Measurements from ENCODE around the gene TRAPPC3.

Gene TRAPPC3

DNA sequence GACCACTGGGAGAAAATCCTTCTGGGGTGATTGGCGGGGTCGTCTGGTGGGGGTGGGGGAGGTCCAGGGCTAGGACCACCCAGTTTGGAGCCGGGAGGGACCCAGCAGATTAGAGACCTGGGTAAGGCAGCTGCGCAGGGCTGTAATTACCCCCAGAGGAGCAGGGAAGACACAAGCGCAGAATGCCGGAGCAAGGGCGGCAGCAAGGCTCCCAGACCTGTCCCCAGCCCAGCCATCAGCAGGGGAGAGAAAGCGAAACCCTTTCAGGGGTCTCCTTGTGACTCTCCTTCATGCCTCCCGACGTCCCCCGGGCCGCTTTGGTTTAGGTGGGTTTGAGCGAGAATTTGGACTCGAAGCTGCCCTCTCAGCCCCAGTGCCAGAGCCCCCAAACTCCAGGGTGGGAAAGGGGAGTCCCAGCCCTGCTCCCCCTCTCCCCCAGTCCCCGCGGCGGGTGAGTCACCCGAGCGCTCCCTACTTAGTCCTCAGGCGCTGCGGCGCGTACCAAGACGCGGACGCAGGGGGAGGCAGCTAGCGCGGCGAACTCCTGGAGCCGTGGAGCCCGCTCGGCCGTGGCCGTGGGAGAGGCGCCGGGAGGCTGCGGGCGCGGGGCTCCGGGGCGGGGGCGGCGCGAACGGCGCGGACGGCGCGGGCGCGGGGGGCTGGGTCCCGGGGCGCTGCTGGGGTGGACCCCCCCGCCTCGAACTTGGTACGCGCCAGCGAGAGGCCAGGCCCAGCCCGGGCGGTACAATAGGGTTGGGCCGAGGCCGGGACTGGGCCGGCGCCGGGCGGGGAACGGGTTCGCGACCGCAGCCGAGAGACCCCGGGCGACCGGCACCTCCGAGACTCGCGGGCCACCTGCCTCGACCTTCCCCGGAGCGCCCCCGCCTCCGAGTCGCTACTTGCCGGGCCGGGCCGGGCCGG, 6.4 kb upstream of the TRAPPC3 start, which contains the start of gene MAP7D1:
Gene MAP7D1, plus strand, starts transcription at position 753 of the 921 bp plus-strand sequence. CDS start 258 bp downstream, outside the sequence.
- Histone ChIP-seq H3K9me3 (ENCODE audit: insufficient read depth, low read depth, low read length) (no peaks in the 10 kb centered on the region), H3K4me1 (ENCODE audit: insufficient read depth, low read length, poor library complexity, severe bottlenecking) (peaks cover 54% of the 10 kb centered on the region), H3K4me2 (ENCODE audit: low read depth, low read length, poor library complexity, severe bottlenecking) (peak within 1 kb of the TSS; percentile 99), H3K27me3 (ENCODE audit: insufficient read depth, low read length, poor library complexity, severe bottlenecking) (peaks cover 4% of the 10 kb centered on the region), H3K79me2 (ENCODE audit: insufficient read depth, low read length) (peaks cover 55% of the 10 kb centered on the region), H3K9ac (ENCODE audit: low read depth, low read length, poor library complexity, severe bottlenecking) (peak within 1 kb of the TSS; percentile 90), H2AFZ (ENCODE audit: low read length) (peak within 1 kb of the TSS; percentile 93), H3F3A (ENCODE audit: low read depth) (peaks cover 4% of the 10 kb centered on the region; the same call in 1 of the 2 replicates), H3K9me2 (replicated peaks; ENCODE audit: low read depth, low read length) (no peaks in the 10 kb centered on the region), H3K36me3 (ENCODE audit: insufficient read depth, low read length) (no peaks in the 10 kb centered on the region), H4K20me1 (ENCODE audit: insufficient read depth, low read length, poor library complexity, severe bottlenecking) (peaks cover 32% of the 10 kb centered on the region), H3K4me3 (ENCODE audit: low read length, poor library complexity, severe bottlenecking) (peak within 1 kb of the TSS; percentile 88)
- TF ChIP-seq, protein P1, sequence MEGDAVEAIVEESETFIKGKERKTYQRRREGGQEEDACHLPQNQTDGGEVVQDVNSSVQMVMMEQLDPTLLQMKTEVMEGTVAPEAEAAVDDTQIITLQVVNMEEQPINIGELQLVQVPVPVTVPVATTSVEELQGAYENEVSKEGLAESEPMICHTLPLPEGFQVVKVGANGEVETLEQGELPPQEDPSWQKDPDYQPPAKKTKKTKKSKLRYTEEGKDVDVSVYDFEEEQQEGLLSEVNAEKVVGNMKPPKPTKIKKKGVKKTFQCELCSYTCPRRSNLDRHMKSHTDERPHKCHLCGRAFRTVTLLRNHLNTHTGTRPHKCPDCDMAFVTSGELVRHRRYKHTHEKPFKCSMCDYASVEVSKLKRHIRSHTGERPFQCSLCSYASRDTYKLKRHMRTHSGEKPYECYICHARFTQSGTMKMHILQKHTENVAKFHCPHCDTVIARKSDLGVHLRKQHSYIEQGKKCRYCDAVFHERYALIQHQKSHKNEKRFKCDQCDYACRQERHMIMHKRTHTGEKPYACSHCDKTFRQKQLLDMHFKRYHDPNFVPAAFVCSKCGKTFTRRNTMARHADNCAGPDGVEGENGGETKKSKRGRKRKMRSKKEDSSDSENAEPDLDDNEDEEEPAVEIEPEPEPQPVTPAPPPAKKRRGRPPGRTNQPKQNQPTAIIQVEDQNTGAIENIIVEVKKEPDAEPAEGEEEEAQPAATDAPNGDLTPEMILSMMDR (conservative IDR thresholded peaks at IDR 0.05; ENCODE audit: low read length): no peak
- no peak for TF ChIP-seq EZH2phosphoT487 (IDR thresholded peaks at IDR 0.05; ENCODE audit: borderline replicate concordance)

DNA sequence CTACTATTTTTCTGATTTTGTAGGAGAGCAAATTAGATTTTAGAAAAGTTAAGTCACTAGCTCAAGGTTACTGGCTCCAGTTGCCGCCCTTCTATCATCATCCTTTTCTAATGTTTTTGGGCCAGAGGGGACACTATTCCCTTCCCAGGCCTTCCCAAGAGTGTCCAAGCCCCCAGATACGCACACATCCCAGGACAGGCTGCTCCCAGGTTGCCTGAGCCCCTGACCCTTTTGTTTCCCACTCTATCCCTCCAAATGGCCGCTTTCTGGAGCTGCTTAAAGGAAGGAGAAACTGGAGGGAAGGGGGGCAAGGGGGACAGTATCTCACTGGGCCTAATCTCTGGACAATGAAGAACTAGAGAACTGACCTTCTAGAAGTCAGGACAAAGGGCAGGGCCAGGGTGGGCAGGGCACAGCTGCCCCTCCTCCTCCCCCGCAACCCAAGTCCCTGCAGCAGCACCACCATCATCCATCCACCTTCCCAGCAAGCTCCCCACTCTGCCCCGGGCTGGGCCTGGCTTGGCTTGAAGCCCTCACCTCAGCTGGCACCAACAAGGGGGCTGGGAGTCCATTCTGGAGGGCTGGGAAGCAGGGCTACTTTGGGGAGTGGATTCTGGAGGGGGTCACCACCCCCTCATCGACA, 5.6 kb upstream of the TRAPPC3 start:
- Histone ChIP-seq H3K79me2 (ENCODE audit: insufficient read depth, low read length) (peaks cover 47% of the 10 kb centered on the region), H3K9me3 (ENCODE audit: insufficient read depth, low read depth, low read length) (no peaks in the 10 kb centered on the region), H3K27me3 (ENCODE audit: insufficient read depth, low read length, poor library complexity, severe bottlenecking) (peaks cover 4% of the 10 kb centered on the region), H3K36me3 (ENCODE audit: insufficient read depth, low read length) (no peaks in the 10 kb centered on the region), H2AFZ (ENCODE audit: low read length) (peak overlapping the region; percentile 93), H3K9me2 (replicated peaks; ENCODE audit: low read depth, low read length) (no peaks in the 10 kb centered on the region), H3K4me1 (ENCODE audit: insufficient read depth, low read length, poor library complexity, severe bottlenecking) (peaks cover 54% of the 10 kb centered on the region), H4K20me1 (ENCODE audit: insufficient read depth, low read length, poor library complexity, severe bottlenecking) (peaks cover 25% of the 10 kb centered on the region), H3K4me3 (ENCODE audit: low read length, poor library complexity, severe bottlenecking) (peak overlapping the region; percentile 88), H3K9ac (ENCODE audit: low read depth, low read length, poor library complexity, severe bottlenecking) (peak overlapping the region; percentile 90), H3F3A (ENCODE audit: low read depth) (peaks cover 4% of the 10 kb centered on the region; the same call in 1 of the 2 replicates), H3K4me2 (ENCODE audit: low read depth, low read length, poor library complexity, severe bottlenecking) (peak overlapping the region; percentile 99)
- TF ChIP-seq, protein P1 (conservative IDR thresholded peaks at IDR 0.05; ENCODE audit: low read length): no peak
- TF ChIP-seq EZH2phosphoT487 (IDR thresholded peaks at IDR 0.05; ENCODE audit: borderline replicate concordance): no peak

DNA sequence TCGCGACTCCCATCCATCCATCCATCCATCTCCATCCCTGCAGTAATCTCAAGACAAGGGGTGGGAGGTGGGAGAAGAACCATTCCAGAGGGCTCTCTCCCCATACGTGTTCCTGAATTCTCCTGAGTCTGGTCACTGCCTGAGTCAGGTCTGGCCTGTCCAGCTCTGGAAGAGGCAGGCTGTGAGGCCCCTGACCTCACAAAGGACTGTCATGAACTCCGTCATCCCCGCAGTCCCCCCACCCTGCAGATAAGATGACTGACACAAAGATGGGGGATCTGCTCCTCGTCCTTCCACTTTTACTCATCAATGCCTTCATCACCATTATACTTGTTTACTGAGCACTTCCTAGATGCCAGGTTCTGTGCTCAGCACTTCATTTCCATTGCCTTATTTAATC, 5.0 kb upstream of the TRAPPC3 start:
- no peaks in the 10 kb centered on the region for H3K9me2 ChIP-seq (replicated peaks; ENCODE audit: low read depth, low read length)
- TF ChIP-seq, protein P1 (conservative IDR thresholded peaks at IDR 0.05; ENCODE audit: low read length): no peak
- no peak for TF ChIP-seq EZH2phosphoT487 (IDR thresholded peaks at IDR 0.05; ENCODE audit: borderline replicate concordance)
- peaks cover 19% of the 10 kb centered on the region for H4K20me1 ChIP-seq (ENCODE audit: insufficient read depth, low read length, poor library complexity, severe bottlenecking)
- H2AFZ ChIP-seq (ENCODE audit: low read length): no peak overlapping the region
- no peak overlapping the region for H3K4me3 ChIP-seq (ENCODE audit: low read length, poor library complexity, severe bottlenecking)
- H3K36me3 ChIP-seq (ENCODE audit: insufficient read depth, low read length): no peaks in the 10 kb centered on the region
- peak overlapping the region; percentile 90 for H3K9ac ChIP-seq (ENCODE audit: low read depth, low read length, poor library complexity, severe bottlenecking)
- H3K79me2 ChIP-seq (ENCODE audit: insufficient read depth, low read length): peaks cover 41% of the 10 kb centered on the region
- H3K4me2 ChIP-seq (ENCODE audit: low read depth, low read length, poor library complexity, severe bottlenecking): peak overlapping the region; percentile 99
- H3K9me3 ChIP-seq (ENCODE audit: insufficient read depth, low read depth, low read length): no peaks in the 10 kb centered on the region
- peaks cover 4% of the 10 kb centered on the region; the same call in 1 of the 2 replicates for H3F3A ChIP-seq (ENCODE audit: low read depth)
- H3K27me3 ChIP-seq (ENCODE audit: insufficient read depth, low read length, poor library complexity, severe bottlenecking): peaks cover 4% of the 10 kb centered on the region
- H3K4me1 ChIP-seq (ENCODE audit: insufficient read depth, low read length, poor library complexity, severe bottlenecking): peaks cover 51% of the 10 kb centered on the region

Measured in Loucy (cell line).